ENCODE results near the gene SYT1.

- TF ChIP-seq TARDBP (IDR thresholded peaks at IDR 0.05), result no peak
- TF ChIP-seq BHLHE40 (IDR thresholded peaks at IDR 0.05; ENCODE audit: borderline replicate concordance), result no peak
- TF ChIP-seq FOXK2 (IDR thresholded peaks at IDR 0.05), result no peak
- no peak for TF ChIP-seq FOXM1 (IDR thresholded peaks at IDR 0.05; ENCODE audit: borderline replicate concordance)
- no peak for TF ChIP-seq SP1 (IDR thresholded peaks at IDR 0.05)
- no peak for TF ChIP-seq PKNOX1 (IDR thresholded peaks at IDR 0.05)
- no peak for TF ChIP-seq ELF4 (IDR thresholded peaks at IDR 0.05)
- no peak for TF ChIP-seq LEF1 (IDR thresholded peaks at IDR 0.05; ENCODE audit: borderline replicate concordance)
- TF ChIP-seq ARNT (IDR thresholded peaks at IDR 0.05), result no peak
- TF ChIP-seq L3MBTL2 (conservative IDR thresholded peaks at IDR 0.05), result no peak
- no peak for TF ChIP-seq HDGF (IDR thresholded peaks at IDR 0.05; ENCODE audit: borderline replicate concordance)
- TF ChIP-seq FOXA1 (IDR thresholded peaks at IDR 0.05), result no peak
- no peak for TF ChIP-seq SUZ12 (IDR thresholded peaks at IDR 0.05)
Observed at GRCh38 chr12:79367032-79367589, 502.5 kb downstream of the SYT1 start.
